ENCODE data around the gene DBET. TPM values are rescaled to one million over a fixed set of nuclear protein-coding genes. Genes with fewer than 3 reads are reported as not detected.
"Not testable (repeated sequence)": the region's sequence is repeated elsewhere in the genome, so short reads cannot be mapped to it uniquely, and the experiment has no call there.

Gene DBET
- total RNA-seq: not detected

GRCh38 chr4:190064342-190064741, at the start of gene DBET:
Gene DBET, plus strand, starts transcription at chr4:190064502.
- not testable (repeated sequence) for H3K4me1 ChIP-seq (ENCODE audit: insufficient read depth, low read length); H3K27me3 ChIP-seq (ENCODE audit: insufficient read depth, low read length); H3K9me3 ChIP-seq (ENCODE audit: low read depth, low read length); H3K4me3 ChIP-seq (ENCODE audit: low read length)

- no peaks in the 10 kb centered on the region for H3K9me3 ChIP-seq (ENCODE audit: low read depth, low read length)
- no peaks in the 10 kb centered on the region for H3K4me1 ChIP-seq (ENCODE audit: insufficient read depth, low read length)
- no peak overlapping the region for H3K4me3 ChIP-seq (ENCODE audit: low read length)
- H3K27me3 ChIP-seq (ENCODE audit: insufficient read depth, low read length): peaks cover 63% of the 10 kb centered on the region
Observed at GRCh38 chr4:190014771-190015537, 49.3 kb upstream of the DBET start.

DNA sequence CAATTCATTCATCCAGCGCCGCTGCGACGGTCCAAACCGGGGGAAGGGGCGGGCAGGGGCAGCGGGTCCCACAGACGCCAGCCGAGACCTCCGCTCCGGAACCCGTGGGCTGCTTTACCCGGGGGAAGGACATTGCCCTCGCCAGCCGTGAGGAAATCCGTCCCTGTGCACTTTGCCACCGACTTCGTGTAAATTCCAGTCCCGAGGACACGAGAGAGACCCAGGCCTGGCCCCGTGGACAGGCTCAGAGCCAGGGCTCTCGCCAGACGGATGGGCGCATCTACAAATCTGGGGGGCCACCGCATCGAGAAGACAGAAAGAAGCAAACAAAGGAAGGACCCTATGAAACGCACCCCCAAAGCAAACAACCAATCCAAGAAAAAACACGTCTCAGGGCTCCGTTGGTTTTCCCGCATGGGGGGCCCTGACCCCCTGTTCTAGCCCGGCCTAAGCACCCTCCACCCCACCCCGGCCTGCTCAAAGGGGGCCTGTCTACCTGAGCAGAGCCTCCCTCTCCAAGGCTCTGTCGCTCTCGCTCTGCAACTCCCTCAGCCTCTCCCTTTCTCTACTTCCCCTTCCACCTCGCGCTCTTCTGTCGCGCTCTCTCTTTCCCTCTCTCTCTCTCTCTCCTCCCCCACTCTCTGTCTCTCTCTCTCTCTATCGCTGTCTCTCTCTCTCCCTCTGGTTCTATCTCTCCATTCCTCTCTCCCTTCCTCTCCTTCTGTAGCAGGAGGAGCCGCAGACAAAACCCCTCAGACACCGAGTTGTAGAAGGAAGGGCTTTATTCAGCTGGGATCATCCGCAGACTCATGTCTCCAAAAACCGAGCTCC, 48.5 kb upstream of the DBET start:
- H3K27me3 ChIP-seq (ENCODE audit: insufficient read depth, low read length): peaks cover 71% of the 10 kb centered on the region
- H3K9me3 ChIP-seq (ENCODE audit: low read depth, low read length): no peaks in the 10 kb centered on the region
- peaks cover 1% of the 10 kb centered on the region for H3K4me1 ChIP-seq (ENCODE audit: insufficient read depth, low read length)
- H3K4me3 ChIP-seq (ENCODE audit: low read length): no peak overlapping the region

DNA sequence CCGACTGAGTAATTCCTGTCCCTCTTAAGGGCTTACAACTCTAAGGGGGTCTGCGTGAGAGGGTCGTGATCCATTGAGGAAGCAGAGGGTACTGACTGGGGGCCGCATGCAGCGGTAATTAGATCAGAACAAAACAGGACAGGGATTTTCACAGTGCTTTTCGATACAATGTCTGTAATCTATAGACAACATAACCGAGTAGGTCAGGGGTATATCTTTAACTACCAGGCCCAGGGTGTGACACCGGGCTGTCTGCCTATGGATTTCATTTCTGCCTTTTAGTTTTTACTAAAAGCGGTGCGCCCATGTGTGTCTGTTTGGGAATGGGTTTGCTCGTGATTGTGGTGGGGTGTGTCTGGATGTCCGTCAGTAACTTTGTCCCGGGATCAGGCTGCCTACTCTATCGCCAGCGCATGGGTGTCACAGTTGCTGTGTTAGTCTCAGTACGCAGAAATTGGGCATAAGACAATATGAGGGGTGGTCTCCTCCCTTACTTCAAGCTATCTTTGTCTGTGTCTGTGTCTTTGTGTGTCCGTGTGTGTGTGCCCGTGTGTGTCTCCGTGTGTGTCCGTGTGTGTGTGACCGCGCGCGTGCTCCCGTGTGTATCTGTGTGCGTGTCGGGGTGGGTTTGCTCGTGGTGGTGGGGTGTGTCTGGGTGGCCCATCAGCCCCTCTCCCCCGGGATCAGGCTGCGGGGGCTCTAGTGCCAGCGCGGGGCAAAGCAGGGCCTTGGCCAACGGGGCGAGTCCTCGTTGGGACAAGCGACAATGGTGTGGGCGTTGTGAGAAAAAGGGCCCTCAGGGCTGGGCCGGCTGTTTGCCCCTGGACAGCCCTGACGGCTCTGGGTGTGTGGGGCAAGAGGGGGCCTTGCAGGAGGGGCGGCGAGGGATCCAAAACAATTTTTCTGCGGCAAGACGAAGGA, 47.7 kb upstream of the DBET start:
- Histone ChIP-seq H3K9me3 (ENCODE audit: low read depth, low read length) (no peaks in the 10 kb centered on the region), H3K27me3 (ENCODE audit: insufficient read depth, low read length) (peaks cover 77% of the 10 kb centered on the region), H3K4me3 (ENCODE audit: low read length) (no peak overlapping the region), H3K4me1 (ENCODE audit: insufficient read depth, low read length) (peaks cover 8% of the 10 kb centered on the region)

GRCh38 chr4:190017357-190018200, 46.7 kb upstream of the DBET start:
- Histone ChIP-seq H3K4me1 (ENCODE audit: insufficient read depth, low read length) (peaks cover 8% of the 10 kb centered on the region), H3K9me3 (ENCODE audit: low read depth, low read length) (no peaks in the 10 kb centered on the region), H3K4me3 (ENCODE audit: low read length) (no peak overlapping the region), H3K27me3 (ENCODE audit: insufficient read depth, low read length) (peaks cover 76% of the 10 kb centered on the region)

GRCh38 chr4:190018201-190018920, 45.9 kb upstream of the DBET start:
- peaks cover 71% of the 10 kb centered on the region for H3K27me3 ChIP-seq (ENCODE audit: insufficient read depth, low read length)
- no peaks in the 10 kb centered on the region for H3K9me3 ChIP-seq (ENCODE audit: low read depth, low read length)
- peaks cover 8% of the 10 kb centered on the region for H3K4me1 ChIP-seq (ENCODE audit: insufficient read depth, low read length)
- no peak overlapping the region for H3K4me3 ChIP-seq (ENCODE audit: low read length)

- no peak overlapping the region for H3K4me3 ChIP-seq (ENCODE audit: low read length)
- no peaks in the 10 kb centered on the region for H3K9me3 ChIP-seq (ENCODE audit: low read depth, low read length)
- peaks cover 68% of the 10 kb centered on the region for H3K27me3 ChIP-seq (ENCODE audit: insufficient read depth, low read length)
- peaks cover 8% of the 10 kb centered on the region for H3K4me1 ChIP-seq (ENCODE audit: insufficient read depth, low read length)
Observed at GRCh38 chr4:190019023-190019858, 45.1 kb upstream of the DBET start.

DNA sequence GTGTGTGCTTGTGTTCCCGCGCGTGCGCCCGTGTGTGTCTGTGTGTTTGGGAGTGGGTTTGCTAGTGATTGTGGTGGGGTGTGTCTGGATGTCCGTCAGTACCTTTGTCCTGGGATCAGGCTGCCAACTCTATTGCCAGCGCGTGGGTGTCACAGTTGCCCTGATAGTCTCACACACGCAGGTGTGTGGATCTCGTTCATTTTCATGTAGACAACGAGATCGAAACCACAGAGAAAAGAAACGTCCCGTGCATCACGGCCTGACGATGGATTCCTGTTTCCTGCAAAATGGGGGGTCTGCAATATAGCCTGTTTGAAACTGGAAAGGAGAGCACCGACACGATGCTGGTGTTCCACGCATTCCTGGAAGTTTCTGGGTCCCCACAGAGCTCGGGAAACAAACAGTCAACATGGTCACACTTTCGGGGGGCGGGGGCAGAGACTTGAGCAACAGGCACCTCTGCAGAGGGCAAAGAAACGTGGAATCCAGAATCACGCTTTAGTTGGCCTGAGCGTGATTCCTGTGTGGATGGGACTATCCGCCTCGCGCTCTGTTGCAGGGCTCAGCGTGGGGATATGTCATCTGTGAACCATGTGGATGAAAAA, 44.3 kb upstream of the DBET start:
- peaks cover 61% of the 10 kb centered on the region for H3K27me3 ChIP-seq (ENCODE audit: insufficient read depth, low read length)
- not testable (repeated sequence) for H3K4me3 ChIP-seq (ENCODE audit: low read length); H3K4me1 ChIP-seq (ENCODE audit: insufficient read depth, low read length); H3K9me3 ChIP-seq (ENCODE audit: low read depth, low read length)

DNA sequence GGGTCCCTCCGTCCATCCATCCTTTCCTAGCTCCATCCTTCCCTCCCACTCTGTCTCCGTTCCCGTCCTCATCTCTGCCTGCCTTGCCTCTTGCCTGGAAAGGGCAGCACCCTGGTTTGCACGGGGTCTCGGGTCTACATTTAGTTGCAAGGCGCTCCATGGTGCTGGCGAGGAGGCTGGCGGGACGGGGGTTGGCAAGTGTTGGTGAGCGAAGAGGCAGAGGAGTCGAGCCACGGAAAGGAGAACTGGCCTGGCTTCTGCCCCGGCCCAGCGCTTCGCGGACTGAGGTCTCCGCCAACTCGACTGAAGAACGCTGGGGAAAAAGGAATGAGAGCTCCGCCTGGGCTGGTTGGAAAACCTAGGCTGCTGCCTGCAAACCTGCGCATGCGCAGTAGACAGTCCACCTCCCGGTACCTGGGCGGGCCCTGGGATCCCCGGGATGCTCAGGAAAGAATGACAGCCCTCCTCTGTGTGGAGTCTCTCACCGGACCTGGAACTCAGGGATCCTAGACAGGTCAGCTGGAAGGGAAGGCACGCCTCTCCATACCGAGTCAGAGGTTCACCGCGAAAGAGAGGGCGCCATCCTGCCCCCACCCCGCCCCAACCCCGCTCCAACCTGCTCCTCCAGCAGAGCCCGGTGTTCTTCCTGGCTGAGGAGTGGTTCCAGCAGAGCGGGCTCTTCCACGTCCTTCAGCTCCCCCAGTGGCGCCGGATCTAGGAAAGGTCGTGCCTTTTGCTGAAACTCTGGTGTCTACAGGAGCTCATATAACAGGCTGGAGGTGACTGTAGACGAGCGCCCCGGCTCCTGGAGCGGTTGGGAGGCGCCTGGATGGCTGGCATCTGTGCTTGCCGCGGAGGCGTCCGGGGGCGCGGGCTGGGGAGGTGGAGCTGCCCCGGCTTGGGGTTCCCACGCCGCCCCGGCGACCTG, 43.2 kb upstream of the DBET start:
- Histone ChIP-seq H3K9me3 (ENCODE audit: low read depth, low read length) (no peaks in the 10 kb centered on the region), H3K27me3 (ENCODE audit: insufficient read depth, low read length) (peaks cover 52% of the 10 kb centered on the region), H3K4me1 (ENCODE audit: insufficient read depth, low read length) (peaks cover 8% of the 10 kb centered on the region), H3K4me3 (ENCODE audit: low read length) (no peak overlapping the region)

GRCh38 chr4:190021973-190022372, 42.3 kb upstream of the DBET start:
- not testable (repeated sequence) for H3K9me3 ChIP-seq (ENCODE audit: low read depth, low read length); H3K4me1 ChIP-seq (ENCODE audit: insufficient read depth, low read length); H3K4me3 ChIP-seq (ENCODE audit: low read length)
- peaks cover 43% of the 10 kb centered on the region for H3K27me3 ChIP-seq (ENCODE audit: insufficient read depth, low read length)

GRCh38 chr4:190022614-190023281, 41.6 kb upstream of the DBET start:
- H3K4me1 ChIP-seq (ENCODE audit: insufficient read depth, low read length); H3K4me3 ChIP-seq (ENCODE audit: low read length); H3K9me3 ChIP-seq (ENCODE audit: low read depth, low read length): not testable (repeated sequence)
- H3K27me3 ChIP-seq (ENCODE audit: insufficient read depth, low read length): peaks cover 36% of the 10 kb centered on the region

Measured in mononuclear cell (primary cell).